A673 (cell line): Measurements from ENCODE around the gene PPP2R5D. TPM values are rescaled to one million over a fixed set of nuclear protein-coding genes. Genes with fewer than 3 reads are reported as not detected.
A peak's percentile ranks its signal among the peaks of the same experiment; 100 is the strongest.

Experiments used
- BruUV-seq: library from RNA; stranded (reverse); fragments of 400-500 nt; replicated peaks from 2 replicates; lab custom pipeline; 2021; lab: Mats Ljungman, UMichigan
- CTCF ChIA-PET: fragments of 300-600 bp; sonication (Branson Sonifier 250); formaldehyde crosslinking; loops from one replicate; lab custom pipeline; 2022; ENCODE audit warnings: antibody characterized with exemption; lab: Charles Lee
- POLR2A ChIA-PET: fragments of 300-600 bp; sonication (Branson Sonifier 250); formaldehyde crosslinking; loops from one replicate; lab custom pipeline; 2022; ENCODE audit warnings: antibody characterized with exemption; ENCODE audit not compliant: low non-redundant PET; lab: Charles Lee
- DNase-seq: peaks from one replicate; pipeline ENCODE4 v3.0.0-alpha.2; 2015; ENCODE audit warnings: low spot score
- H3K27ac ChIP-seq: fragments of 200-600 bp; sonication (generic); 2 replicates; pipeline ENCODE4 v1.5.1; 2016; ENCODE audit warnings: mixed run types, low read depth, mild to moderate bottlenecking, mixed read lengths, antibody characterized with exemption, low read length; ENCODE audit not compliant: poor library complexity, severe bottlenecking
- H3K27me3 ChIP-seq: fragments of 200-600 bp; sonication (generic); replicated peaks from 2 replicates; pipeline ENCODE4 v1.6.1; 2017; ENCODE audit warnings: mixed run types, low read depth, mild to moderate bottlenecking, mixed read lengths, antibody characterized with exemption, low read length; ENCODE audit not compliant: insufficient read depth, poor library complexity
- H3K36me3 ChIP-seq: fragments of 200-600 bp; sonication (generic); 2 replicates; pipeline ENCODE4 v1.6.1; 2016; ENCODE audit warnings: mixed run types, mild to moderate bottlenecking, mixed read lengths, antibody characterized with exemption, low read length; ENCODE audit not compliant: insufficient read depth, poor library complexity, severe bottlenecking
- H3K4me1 ChIP-seq: fragments of 200-600 bp; sonication (generic); 2 replicates; pipeline ENCODE4 v1.6.1; 2017; ENCODE audit warnings: mixed run types, mild to moderate bottlenecking, mixed read lengths, antibody characterized with exemption, low read length; ENCODE audit not compliant: insufficient read depth, poor library complexity, severe bottlenecking
- H3K4me3 ChIP-seq: fragments of 200-600 bp; sonication (generic); 2 replicates; pipeline ENCODE4 v1.5.1; 2016; ENCODE audit warnings: low read depth, mixed run types, mild to moderate bottlenecking, mixed read lengths, low read length; ENCODE audit not compliant: poor library complexity, severe bottlenecking
- H3K9me3 ChIP-seq: fragments of 200-600 bp; sonication (generic); 2 replicates; pipeline ENCODE4 v1.6.1; 2016; ENCODE audit warnings: mixed run types, low read depth, mild to moderate bottlenecking, mixed read lengths, antibody characterized with exemption, low read length; ENCODE audit not compliant: poor library complexity, severe bottlenecking
- CTCF ChIP-seq: fragments of 300-800, 200-600 bp; sonication (generic); conservative IDR thresholded peaks from 2 replicates; pipeline ENCODE4 v1.5.1; 2017; ENCODE audit warnings: low read depth, mild to moderate bottlenecking, antibody characterized with exemption, low read length, moderate library complexity, mixed read lengths
- EZH2 ChIP-seq: fragments of 200-600 bp; sonication (generic); IDR thresholded peaks from 2 replicates; pipeline ENCODE4 v1.6.1; 2017; ENCODE audit warnings: borderline replicate concordance, low read depth, mild to moderate bottlenecking, mixed read lengths, antibody characterized with exemption, low read length; ENCODE audit not compliant: poor library complexity, severe bottlenecking
- intact Hi-C: fragments of 100-400 bp; cut with micrococcal nuclease; formaldehyde crosslinking; loops from one replicate; pipeline ENCODE4 v1.10.0; 2022; ENCODE audit not compliant: unreplicated experiment
- total RNA-seq: library from RNA; stranded (reverse); gene quantifications from 2 replicates; pipeline ENCODE4 v1.2.3, GENCODE V29; 2021

PPP2R5D gene
- total RNA-seq, 1 experiment from 2014 or later = 73.6 TPM

GRCh38 chr6:42962096-42962495, 22.3 kb upstream of the PPP2R5D start:
- Histone ChIP-seq H3K27ac (peak overlapping the region; percentile 23), H3K4me1 (no peaks in the 10 kb centered on the region), H3K9me3 (no peaks in the 10 kb centered on the region), H3K27me3 (no peaks in the 10 kb centered on the region), H3K36me3 (peaks cover 12% of the 10 kb centered on the region), H3K4me3 (no peak overlapping the region)
- ChIA-PET POLR2A (no interaction called here), CTCF (no interaction called here)
- no peak for TF ChIP-seq EZH2
- no peak for TF ChIP-seq CTCF
- BruUV-seq = no TSS peak
- DNase-seq = no peak
- intact Hi-C loops = no loop called here

GRCh38 chr6:42962502-42963178, 21.7 kb upstream of the PPP2R5D start:
- Histone ChIP-seq H3K9me3 (no peaks in the 10 kb centered on the region), H3K27ac (peak overlapping the region; percentile 23), H3K4me1 (no peaks in the 10 kb centered on the region), H3K27me3 (no peaks in the 10 kb centered on the region), H3K36me3 (peaks cover 15% of the 10 kb centered on the region), H3K4me3 (no peak overlapping the region)
- TF ChIP-seq EZH2 (no peak), CTCF (no peak)
- no peak for DNase-seq
- no TSS peak for BruUV-seq
- intact Hi-C loops = no loop called here
- POLR2A ChIA-PET = no interaction called here
- CTCF ChIA-PET = no interaction called here

- Histone ChIP-seq H3K9me3 (no peaks in the 10 kb centered on the region), H3K36me3 (peaks cover 15% of the 10 kb centered on the region), H3K4me3 (no peak overlapping the region), H3K4me1 (no peaks in the 10 kb centered on the region), H3K27ac (no peak overlapping the region), H3K27me3 (no peaks in the 10 kb centered on the region)
- no peak for TF ChIP-seq CTCF
- TF ChIP-seq EZH2 = no peak
- DNase-seq = no peak
- ChIA-PET POLR2A (no interaction called here), CTCF (no interaction called here)
- BruUV-seq = no TSS peak
- intact Hi-C loops = no loop called here
These were observed 21.1 kb upstream of the PPP2R5D start for GRCh38 chr6:42963179-42963854.
